SW 1271 (cell line): ENCODE data around the gene APEH.

ENCODE experiments used
- DNase-seq, 2 experiments: peaks; one replicate each; lab custom pipeline; 2025; lab: John Stamatoyannopoulos, UW

Gene APEH

GRCh38 chr3:49650637-49651036, 23.5 kb upstream of the APEH start:
- no peak for DNase-seq

- DNase-seq = no peak
Measured at GRCh38 chr3:49652218-49652902, 21.8 kb upstream of the APEH start.

GRCh38 chr3:49652903-49653415, 21.2 kb upstream of the APEH start:
- DNase-seq = no peak

GRCh38 chr3:49653621-49654020, 20.5 kb upstream of the APEH start:
- DNase-seq = no peak

GRCh38 chr3:49654176-49654825, 19.9 kb upstream of the APEH start:
- no peak for DNase-seq

- no peak for DNase-seq
Measured at GRCh38 chr3:49654955-49655556, 19.1 kb upstream of the APEH start.

GRCh38 chr3:49655731-49656285, 18.3 kb upstream of the APEH start:
- DNase-seq = no peak

- no peak for DNase-seq
Measured at GRCh38 chr3:49656541-49657112, 17.5 kb upstream of the APEH start.

- no peak for DNase-seq
Measured at GRCh38 chr3:49657208-49657915, 16.8 kb upstream of the APEH start.

- DNase-seq = no peak
Measured at GRCh38 chr3:49658711-49659110, 15.4 kb upstream of the APEH start.

GRCh38 chr3:49659756-49660155, 14.4 kb upstream of the APEH start:
- DNase-seq = no peak

GRCh38 chr3:49661281-49661680, 12.9 kb upstream of the APEH start:
- DNase-seq = no peak

GRCh38 chr3:49662021-49662420, 12.1 kb upstream of the APEH start:
- DNase-seq = no peak

- no peak for DNase-seq
Measured at GRCh38 chr3:49662720-49663413, 11.3 kb upstream of the APEH start.

GRCh38 chr3:49663831-49664230, 10.3 kb upstream of the APEH start:
- no peak for DNase-seq

- no peak for DNase-seq
Measured at GRCh38 chr3:49664300-49664699, 9.9 kb upstream of the APEH start.

GRCh38 chr3:49665822-49666519, 8.2 kb upstream of the APEH start:
- DNase-seq = no peak

- DNase-seq = no peak
Measured at GRCh38 chr3:49666592-49666991, 7.6 kb upstream of the APEH start.

- DNase-seq = no peak
Measured at GRCh38 chr3:49667701-49668413, 6.3 kb upstream of the APEH start.

GRCh38 chr3:49668414-49668797, 5.7 kb upstream of the APEH start:
- no peak for DNase-seq
